GM12878 (cell line): ENCODE measurements around the gene B3GNT8. TPM values are rescaled to one million over a fixed set of nuclear protein-coding genes. Genes with fewer than 3 reads are reported as not detected.

ENCODE experiments used
- ATAC-seq: fragments of 200-7000 bp; cut with Tn5 transposase; 3 replicates; pipeline ENCODE4 v1.9.1; 2020; ENCODE audit warnings: mild to moderate bottlenecking, moderate library complexity
- BruUV-seq: library from RNA; stranded (reverse); fragments of 400-500 nt; replicated peaks from 2 replicates; lab custom pipeline; 2021; lab: Mats Ljungman, UMichigan
- CTCF ChIA-PET: fragments of 300-600 bp; sonication (Branson Sonifier 250); formaldehyde crosslinking; extraction: SDS; loops from one replicate; lab custom pipeline; 2021; ENCODE audit warnings: inconsistent platforms; lab: Yijun Ruan, JAX
- POLR2A ChIA-PET: fragments of 350-600 bp; formaldehyde crosslinking; extraction: SDS; loops from one replicate; lab custom pipeline; 2021; ENCODE audit warnings: inconsistent platforms; lab: Charles Lee
- RAD21 ChIA-PET: fragments of 300-600 bp; sonication (Branson Sonifier 250); formaldehyde crosslinking; loops from one replicate; lab custom pipeline; 2023; ENCODE audit warnings: antibody characterized with exemption; ENCODE audit not compliant: unreplicated experiment; lab: Charles Lee
- SMC1A ChIA-PET: fragments of 300-600 bp; sonication (Branson Sonifier 250); formaldehyde crosslinking; loops from one replicate; lab custom pipeline; 2023; ENCODE audit not compliant: unreplicated experiment, uncharacterized antibody; lab: Charles Lee
- DNase-seq: peaks from one replicate; pipeline ENCODE4 v3.0.0-alpha.2; 2011; ENCODE audit warnings: low read depth, low spot score
- FAIRE-seq: peaks from 3 replicates; lab custom pipeline; 2011; peaks lifted over from hg19 to GRCh38; lab: Jason Lieb, UNC
- H2AFZ ChIP-seq: 2 replicates; pipeline ENCODE4 v1.6.0; 2011; ENCODE audit warnings: low read depth, low read length, control low read depth; ENCODE audit not compliant: control insufficient read depth
- H3K27ac ChIP-seq: 2 replicates; pipeline ENCODE4 v1.5.1; 2011; ENCODE audit warnings: control low read depth; ENCODE audit not compliant: control insufficient read depth, insufficient read depth
- H3K27me3 ChIP-seq, 2 experiments: replicated peaks in 1 of 2; 2 replicates each; pipeline versions ENCODE4 v1.6.0 to v1.6.1; 2011; ENCODE audit warnings: low read length in 1 of 2; ENCODE audit not compliant: control insufficient read depth in 2 of 2, insufficient read depth in 2 of 2
- H3K36me3 ChIP-seq, 2 experiments: 2 replicates each; pipeline ENCODE4 v1.5.1; 2011; ENCODE audit warnings: low read length in 1 of 2; ENCODE audit not compliant: control insufficient read depth in 2 of 2, insufficient read depth in 2 of 2
- H3K4me1 ChIP-seq: 2 replicates; pipeline ENCODE4 v1.6.1; 2011; ENCODE audit warnings: mild to moderate bottlenecking, low read length, moderate library complexity, mixed read lengths; ENCODE audit not compliant: control insufficient read depth, insufficient read depth
- H3K4me2 ChIP-seq: 2 replicates; pipeline ENCODE4 v1.6.0; 2011; ENCODE audit warnings: control low read depth; ENCODE audit not compliant: control insufficient read depth, insufficient read depth
- H3K4me3 ChIP-seq: fragments of 200-600 bp; sonication (generic); 2 replicates; pipeline ENCODE4 v1.5.1; 2016
- H3K79me2 ChIP-seq: 2 replicates; pipeline ENCODE4 v1.6.0; 2011; ENCODE audit warnings: low read length; ENCODE audit not compliant: control insufficient read depth, insufficient read depth
- H3K9ac ChIP-seq: 2 replicates; pipeline ENCODE4 v1.8.0; 2011; ENCODE audit warnings: low read length, control low read depth, mixed read lengths; ENCODE audit not compliant: control insufficient read depth, insufficient read depth
- H3K9me3 ChIP-seq: replicated peaks from 3 replicates; pipeline ENCODE4 v1.5.1; 2011; ENCODE audit warnings: mild to moderate bottlenecking, low read length; ENCODE audit not compliant: control insufficient read depth, insufficient read depth
- H4K20me1 ChIP-seq: 2 replicates; pipeline ENCODE4 v1.6.0; 2011; ENCODE audit not compliant: control insufficient read depth, insufficient read depth
- CBX5 ChIP-seq: sonication (generic); IDR thresholded peaks from 2 replicates; pipeline ENCODE4 v1.6.1; 2016; ENCODE audit warnings: low read depth, moderate library complexity, mild to moderate bottlenecking, inconsistent platforms
- CEBPZ ChIP-seq: fragments of 150-350 bp; IDR thresholded peaks from 2 replicates; pipeline ENCODE4 v1.6.1; 2016; ENCODE audit warnings: low read depth, low read length
- CHD2 ChIP-seq: IDR thresholded peaks from 2 replicates; pipeline ENCODE4 v1.6.1; 2011; ENCODE audit warnings: low read depth, low read length, improper control_type of control experiment, borderline replicate concordance
- CREM ChIP-seq: IDR thresholded peaks from 2 replicates; pipeline ENCODE4 v1.6.1; 2014; ENCODE audit warnings: antibody characterized with exemption, low read depth
- E4F1 ChIP-seq: fragments of 450-650 bp; IDR thresholded peaks from 2 replicates; pipeline ENCODE4 v1.6.1; 2018; ENCODE audit warnings: borderline replicate concordance, mild to moderate bottlenecking; ENCODE audit not compliant: partially characterized antibody
- MXI1 ChIP-seq: fragments of 150-350 bp; IDR thresholded peaks from 2 replicates; pipeline ENCODE4 v1.6.1; 2011; ENCODE audit warnings: low read depth, mild to moderate bottlenecking, inconsistent platforms, low read length, improper control_type of control experiment
- NBN ChIP-seq: fragments of 450-650 bp; IDR thresholded peaks from 2 replicates; pipeline ENCODE4 v1.6.1; 2016
- NFXL1 ChIP-seq: fragments of 450-650 bp; IDR thresholded peaks from 2 replicates; pipeline ENCODE4 v1.6.1; 2017; ENCODE audit warnings: antibody characterized with exemption, mild to moderate bottlenecking, borderline replicate concordance
- NRF1 ChIP-seq: conservative IDR thresholded peaks from 2 replicates; pipeline ENCODE4 v1.6.1; 2011; ENCODE audit warnings: mild to moderate bottlenecking, low read depth, low read length, improper control_type of control experiment
- RAD51 ChIP-seq: fragments of 450-650 bp; IDR thresholded peaks from 2 replicates; pipeline ENCODE4 v1.6.1; 2016; ENCODE audit warnings: moderate library complexity, mild to moderate bottlenecking, inconsistent platforms
- RELA ChIP-seq: fragments of 450-650 bp; IDR thresholded peaks from 2 replicates; pipeline ENCODE4 v1.8.0; 2014; ENCODE audit warnings: borderline replicate concordance; ENCODE audit not compliant: partially characterized antibody
- SMC3 ChIP-seq: IDR thresholded peaks from 2 replicates; pipeline ENCODE4 v1.6.1; 2011; ENCODE audit warnings: low read length, improper control_type of control experiment, borderline replicate concordance
- SP1 ChIP-seq: IDR thresholded peaks from one replicate; pipeline ENCODE4 v1.6.1; 2011; ENCODE audit warnings: low read depth, low read length
- TAF1 ChIP-seq: IDR thresholded peaks from 2 replicates; pipeline ENCODE4 v1.6.1; 2011; ENCODE audit warnings: mild to moderate bottlenecking, low read depth, low read length, borderline replicate concordance
- TCF3 ChIP-seq: IDR thresholded peaks from 2 replicates; pipeline ENCODE4 v1.6.1; 2012; ENCODE audit warnings: low read depth, mild to moderate bottlenecking, low read length, borderline replicate concordance; ENCODE audit not compliant: insufficient read depth
- ZNF217 ChIP-seq: fragments of 450-650 bp; IDR thresholded peaks from 2 replicates; pipeline ENCODE4 v1.6.1; 2017; ENCODE audit warnings: antibody characterized with exemption, mild to moderate bottlenecking
- WGBS: methylation state at CpG from one replicate; pipeline ENCODE4 v1.1.6; 2016; ENCODE audit warnings: low lambda C conversion rate; ENCODE audit not compliant: insufficient replicate concordance, insufficient coverage; ENCODE audit errors: missing lambda C conversion rate; 5-methylcytosine and 5-hydroxymethylcytosine counted together
- in situ Hi-C: fragments of 300-500 bp; cut with MboI; formaldehyde crosslinking; loops from 9 replicates; pipeline ENCODE4 v1.14.3; 2018; ENCODE audit warnings: mixed read lengths
- intact Hi-C: fragments of 100-400 bp; cut with micrococcal nuclease; formaldehyde crosslinking; loops from one replicate; pipeline ENCODE4 v1.14.2; 2022; ENCODE audit not compliant: unreplicated experiment
- polyA plus RNA-seq, 11 experiments: library from polyadenylated mRNA; depleted of rRNA in 4 of 11; unstranded in 6 of 11; stranded (reverse) in 5 of 11; fragments of >200 nt; fragmentation: Nextera tagmentation in 4 of 11; fragmentation: Illumina TruSeq in 1 of 11; extraction: Ambion mirVana in 4 of 11; extraction: Trizol in 1 of 11; gene quantifications; 1 replicate in 1 of 11; 2 replicates in 10 of 11; pipeline versions ENCODE4 v1.2.1 to v1.2.3, GENCODE V29; 2011 to 2016; ENCODE audit warnings: inconsistent platforms in 2 of 11, missing spikeins in 2 of 11, low read depth in 1 of 11
- total RNA-seq, 4 experiments: library from RNA; depleted of rRNA in 3 of 4; stranded (reverse); fragments of >200 nt in 3 of 4; fragmentation: Illumina TruSeq in 1 of 4; extraction: Trizol in 1 of 4; gene quantifications; 2 replicates each; pipeline versions ENCODE4 v1.2.1 to v1.2.3, GENCODE V29; 2013 to 2021

The B3GNT8 gene
- total and polyA plus RNA-seq, 10 of the 15 experiments (the other 5 are each of a cell fraction or from before 2014, with no cell fraction given): 0.06 to 1.2 (median 0.31) TPM; not detected in 4

GRCh38 chr19:41436674-41436951 is 9.4 kb upstream of the B3GNT8 start (continued):
- TF ChIP-seq NRF1: no peak
- TF ChIP-seq NFXL1: no peak
- no peak for TF ChIP-seq TAF1
- TF ChIP-seq E4F1: no peak
- no peak for TF ChIP-seq TCF3
- TF ChIP-seq CHD2: no peak
- no peak for TF ChIP-seq ZNF217
- TF ChIP-seq MXI1: no peak
- TF ChIP-seq CREM: no peak

GRCh38 chr19:41435936-41436673 is 8.9 kb upstream of the B3GNT8 start:
- BruUV-seq: no TSS peak
- H3K4me1 ChIP-seq: no peaks in the 10 kb centered on the region
- peaks cover 9 to 10% of the 10 kb centered on the region in 2 experiments; a peak in 3 of 4 replicates for H3K36me3 ChIP-seq
- no peak overlapping the region for H2AFZ ChIP-seq
- intact Hi-C loops (loop anchor here (5.0 kb wide), 1 partner anchor 234 kb away; no protein-coding TSS in a partner anchor), in situ Hi-C loops (no loop called here)
- ATAC-seq (no peak), FAIRE-seq (no peak), DNase-seq (no peak)
- SMC1A ChIA-PET: interaction anchor here (0.6 to 1.7 kb wide), 3 partner anchors 12 to 226 kb away, joined by 3 to 4 read pairs (median 3); no protein-coding TSS in a partner anchor
- H3K4me2 ChIP-seq: no peak overlapping the region
- WGBS: 93% methylated on average over 19 of the region's 19 CpGs
- RAD21 ChIA-PET: interaction anchor here (0.6 to 1.0 kb wide), 2 partner anchors 74 to 127 kb away, joined by 3 read pairs; no protein-coding TSS in a partner anchor
- H3K27ac ChIP-seq: no peak overlapping the region
- POLR2A ChIA-PET: interaction anchor here (0.5 kb wide), 1 partner anchor 119 kb away, joined by 5 read pairs; no protein-coding TSS in a partner anchor
- peaks cover 2% of the 10 kb centered on the region for H3K79me2 ChIP-seq
- H3K9me3 ChIP-seq: no peaks in the 10 kb centered on the region
- no peak overlapping the region for H3K4me3 ChIP-seq
- no peaks in the 10 kb centered on the region for H3K27me3 ChIP-seq
- CTCF ChIA-PET: interaction anchor here (0.6 to 1.6 kb wide), 6 partner anchors 14 to 232 kb away, joined by 3 read pairs; no protein-coding TSS in a partner anchor
- H4K20me1 ChIP-seq: no peaks in the 10 kb centered on the region
- H3K9ac ChIP-seq: no peak overlapping the region
- TF ChIP-seq SMC3 (no peak), RAD51 (no peak), CEBPZ (no peak), NBN (no peak), SP1 (no peak), CBX5 (no peak), RELA (no peak)
